K562 (cell line): Measurements from ENCODE around the gene CHST12. TPM values are rescaled to one million over a fixed set of nuclear protein-coding genes. Genes with fewer than 3 reads are reported as not detected.
A peak's percentile ranks its signal among the peaks of the same experiment; 100 is the strongest.

Source experiments
- ATAC-seq: fragments of 200-7000 bp; cut with Tn5 transposase; 3 replicates; pipeline ENCODE4 v1.9.1; 2020; ENCODE audit warnings: moderate library complexity
- BruUV-seq: library from RNA; stranded (reverse); fragments of 400-500 nt; replicated peaks from 2 replicates; lab custom pipeline; 2021; lab: Mats Ljungman, UMichigan
- CTCF ChIA-PET: fragments of 300-600 bp; formaldehyde crosslinking; extraction: SDS; loops from one replicate; lab custom pipeline; 2021; ENCODE audit warnings: low intra/inter-chr PET ratio; lab: Yijun Ruan, JAX
- POLR2A ChIA-PET: fragments of 300-600, 350-650 bp; sonication (Branson Sonifier 250); formaldehyde crosslinking; extraction: SDS; loops from one replicate; lab custom pipeline; 2021; ENCODE audit warnings: antibody characterized with exemption, inconsistent platforms; lab: Yijun Ruan, JAX
- DNase-seq, 4 experiments: peaks; one replicate each; pipeline versions ENCODE4 v3.0.0 to v3.0.0-alpha.2; 2011 to 2018; ENCODE audit warnings: low spot score in 3 of 4, mixed read lengths in 3 of 4; ENCODE audit errors: extremely low read depth in 1 of 4
- FAIRE-seq: peaks from 2 replicates; lab custom pipeline; 2011; peaks lifted over from hg19 to GRCh38; lab: Jason Lieb, UNC
- H2AFZ ChIP-seq: 2 replicates; pipeline ENCODE4 v1.6.0; 2011; ENCODE audit warnings: low read depth, low read length, control low read depth, inconsistent platforms
- H3K27ac ChIP-seq: fragments of 200-600 bp; 3 replicates; pipeline ENCODE4 v1.8.0; 2011; ENCODE audit warnings: low read depth, mild to moderate bottlenecking, control low read depth, inconsistent platforms, low read length, moderate library complexity, mixed read lengths; ENCODE audit errors: extremely low read depth
- H3K27me3 ChIP-seq, 2 experiments: fragments of 300-600 bp in 1 of 2; 2 replicates in 1 of 2; 3 replicates in 1 of 2; pipeline versions ENCODE4 v1.6.0 to v1.8.0; 2011; ENCODE audit warnings: inconsistent platforms in 2 of 2, low read length in 2 of 2, mild to moderate bottlenecking in 1 of 2, mixed read lengths in 1 of 2, moderate library complexity in 1 of 2; ENCODE audit not compliant: control insufficient read depth in 2 of 2, insufficient read depth in 2 of 2
- H3K36me3 ChIP-seq: fragments of 300-600 bp; 3 replicates; pipeline ENCODE4 v1.8.0; 2011; ENCODE audit warnings: mild to moderate bottlenecking, low read length, inconsistent platforms; ENCODE audit not compliant: control insufficient read depth, insufficient read depth
- H3K4me1 ChIP-seq, 2 experiments: fragments of 200-600 bp in 1 of 2; replicated peaks in 1 of 2; 2 replicates in 1 of 2; 3 replicates in 1 of 2; pipeline versions ENCODE4 v1.5.1 to v1.8.0; 2011; ENCODE audit warnings: inconsistent platforms in 2 of 2, low read length in 2 of 2, mild to moderate bottlenecking in 1 of 2, mixed read lengths in 1 of 2, moderate library complexity in 1 of 2; ENCODE audit not compliant: control insufficient read depth in 2 of 2, insufficient read depth in 2 of 2
- H3K4me2 ChIP-seq: 2 replicates; pipeline ENCODE4 v1.6.1; 2011; ENCODE audit warnings: low read length, control low read depth, inconsistent platforms, mixed read lengths; ENCODE audit not compliant: insufficient read depth
- H3K4me3 ChIP-seq: fragments of 200-600 bp; sonication (generic), shearing (Covaris generic); 2 replicates; pipeline ENCODE4 v1.5.1; 2016; ENCODE audit warnings: control low read depth, inconsistent platforms
- H3K79me2 ChIP-seq: fragments of 200-600 bp; 3 replicates; pipeline ENCODE4 v1.8.0; 2011; ENCODE audit warnings: low read length, inconsistent platforms; ENCODE audit not compliant: control insufficient read depth, insufficient read depth
- H3K9ac ChIP-seq, 2 experiments: 2 replicates each; pipeline versions ENCODE4 v1.6.0 to v1.6.1; 2011; ENCODE audit warnings: low read depth in 2 of 2, low read length in 2 of 2, control low read depth in 1 of 2, inconsistent platforms in 1 of 2, mild to moderate bottlenecking in 1 of 2, mixed read lengths in 1 of 2; ENCODE audit not compliant: insufficient read depth in 1 of 2
- H3K9me1 ChIP-seq: one replicate; pipeline ENCODE4 v1.6.0; 2011; ENCODE audit warnings: inconsistent platforms, mild to moderate bottlenecking, low read length, moderate library complexity; ENCODE audit not compliant: control insufficient read depth, insufficient read depth
- H3K9me3 ChIP-seq: replicated peaks from 2 replicates; pipeline ENCODE4 v1.5.1; 2011; ENCODE audit warnings: low read depth, low read length, inconsistent platforms; ENCODE audit not compliant: control insufficient read depth, insufficient read depth
- H4K20me1 ChIP-seq: replicated peaks from 2 replicates; pipeline ENCODE4 v1.6.1; 2011; ENCODE audit warnings: low read length, inconsistent platforms, mixed read lengths; ENCODE audit not compliant: control insufficient read depth, insufficient read depth
- CREB1 ChIP-seq, 2 experiments: sonication (generic) in 1 of 2; formaldehyde crosslinking in 1 of 2; IDR thresholded peaks; 2 replicates each; pipeline versions ENCODE4 v1.6.1 to v1.8.0; 2012 to 2022; ENCODE audit warnings: inconsistent platforms in 1 of 2, mild to moderate bottlenecking in 1 of 2, missing genetic modification reagents in 1 of 2, moderate library complexity in 1 of 2
- DNMT1 ChIP-seq: fragments of 450-650 bp; IDR thresholded peaks from 2 replicates; pipeline ENCODE4 v1.6.1; 2016; ENCODE audit warnings: antibody characterized with exemption, mild to moderate bottlenecking
- HNRNPUL1 ChIP-seq: fragments of 200-400 bp; formaldehyde crosslinking; IDR thresholded peaks from 2 replicates; pipeline ENCODE4 v1.6.1; 2017; ENCODE audit warnings: low read length
- MECOM ChIP-seq: fragments of 250-450 bp; sonication (Bioruptor Pico); IDR thresholded peaks from 2 replicates; pipeline ENCODE4 v1.8.0; 2022; ENCODE audit warnings: inconsistent platforms
- POLR2G ChIP-seq: fragments of 200-400 bp; formaldehyde crosslinking; IDR thresholded peaks from 2 replicates; pipeline ENCODE4 v1.6.1; 2017; ENCODE audit warnings: low read depth, mild to moderate bottlenecking, antibody characterized with exemption, low read length, moderate library complexity
- SMARCC2 ChIP-seq: fragments of 450-650 bp; IDR thresholded peaks from 2 replicates; pipeline ENCODE4 v1.6.1; 2017; ENCODE audit warnings: antibody characterized with exemption, moderate library complexity, mild to moderate bottlenecking, low read depth
- U2AF1 ChIP-seq: fragments of 200-400 bp; formaldehyde crosslinking; optimal IDR thresholded peaks from 2 replicates; pipeline ENCODE3; 2017; ENCODE audit warnings: mild to moderate bottlenecking, low read depth, low read length, moderate library complexity
- ZC3H4 ChIP-seq: sonication (generic); formaldehyde crosslinking; IDR thresholded peaks from 2 replicates; pipeline ENCODE4 v1.9.0; 2021; ENCODE audit warnings: missing genetic modification reagents, borderline replicate concordance
- ZFX ChIP-seq: sonication (generic); formaldehyde crosslinking; IDR thresholded peaks from 2 replicates; pipeline ENCODE4 v1.8.0; 2022; ENCODE audit warnings: mild to moderate bottlenecking, missing genetic modification reagents, moderate library complexity
- ZNF780A ChIP-seq: fragments of 250-450 bp; sonication (Bioruptor Pico); IDR thresholded peaks from 2 replicates; pipeline ENCODE4 v1.5.0; 2021; ENCODE audit warnings: mild to moderate bottlenecking
- WGBS: fragments of 100-300 bp; shearing (Covaris generic); methylation state at CpG from one replicate; pipeline ENCODE4 v1.1.6; 2016; ENCODE audit warnings: low coverage, mixed read lengths; ENCODE audit not compliant: insufficient coverage; ENCODE audit errors: missing lambda C conversion rate; 5-methylcytosine and 5-hydroxymethylcytosine counted together
- in situ Hi-C: fragments of 300-500 bp; cut with MboI; formaldehyde crosslinking; loops from 4 replicates; pipeline ENCODE4 v1.15.0; 2018; ENCODE audit warnings: inconsistent platforms, mixed read lengths
- intact Hi-C: fragments of 100-400 bp; cut with micrococcal nuclease; formaldehyde crosslinking; loops from 2 replicates; pipeline ENCODE4 v1.14.2; 2022
- polyA plus RNA-seq, 8 experiments: library from polyadenylated mRNA; depleted of rRNA in 4 of 8; stranded (reverse) in 5 of 8; unstranded in 3 of 8; fragments of >200 nt; fragmentation: Nextera tagmentation in 2 of 8; fragmentation: Illumina TruSeq in 1 of 8; extraction: Ambion mirVana in 2 of 8; extraction: Trizol in 1 of 8; gene quantifications; 2 replicates each; pipeline versions ENCODE4 v1.2.1 to v1.2.3, GENCODE V29; 2011 to 2014; ENCODE audit warnings: inconsistent platforms in 1 of 8, missing spikeins in 1 of 8
- total RNA-seq, 7 experiments: library from RNA; depleted of rRNA in 6 of 7; stranded (reverse); fragments of >200 nt in 6 of 7; fragmentation: Illumina TruSeq in 2 of 7; extraction: Trizol in 2 of 7; gene quantifications; 2 replicates each; pipeline versions ENCODE4 v1.2.1 to v1.2.3, GENCODE V29; 2011 to 2021; ENCODE audit warnings: low replicate concordance in 1 of 7
- TF ChIP-seq, protein P1 (sequence below): fragments of 450-650 bp; conservative IDR thresholded peaks from 2 replicates; pipeline ENCODE4 v1.6.1; 2016; ENCODE audit warnings: missing genetic modification characterization, low read depth, mild to moderate bottlenecking, control low read depth, missing compliant biosample characterization
- TF ChIP-seq, protein P2 (sequence below), 2 experiments: fragments of 200-800 bp in 1 of 2; sonication (Bioruptor generic) in 1 of 2; sonication (generic) in 1 of 2; formaldehyde crosslinking in 1 of 2; IDR thresholded peaks in 1 of 2; conservative IDR thresholded peaks in 1 of 2; 2 replicates each; pipeline versions ENCODE4 v1.5.0 to v1.6.1; 2016 to 2020; ENCODE audit warnings: missing compliant biosample characterization in 1 of 2, missing genetic modification characterization in 1 of 2, missing genetic modification reagents in 1 of 2
- TF ChIP-seq, protein P3 (sequence below), 2 experiments: fragments of 450-650 bp; IDR thresholded peaks; 2 replicates each; pipeline ENCODE4 v1.6.1; 2018; ENCODE audit warnings: mild to moderate bottlenecking in 2 of 2, low read depth in 1 of 2; ENCODE audit not compliant: partially characterized antibody in 2 of 2
- TF ChIP-seq, protein P4 (sequence below): IDR thresholded peaks from 2 replicates; pipeline ENCODE4 v1.6.1; 2011; ENCODE audit not compliant: insufficient read length; ENCODE audit errors: extremely low read depth

Gene CHST12
- total and polyA plus RNA-seq, 9 of the 15 experiments (the other 6 are each of a cell fraction or from before 2014, with no cell fraction given) = 0.18 to 19.8 (median 3.6) TPM

DNA sequence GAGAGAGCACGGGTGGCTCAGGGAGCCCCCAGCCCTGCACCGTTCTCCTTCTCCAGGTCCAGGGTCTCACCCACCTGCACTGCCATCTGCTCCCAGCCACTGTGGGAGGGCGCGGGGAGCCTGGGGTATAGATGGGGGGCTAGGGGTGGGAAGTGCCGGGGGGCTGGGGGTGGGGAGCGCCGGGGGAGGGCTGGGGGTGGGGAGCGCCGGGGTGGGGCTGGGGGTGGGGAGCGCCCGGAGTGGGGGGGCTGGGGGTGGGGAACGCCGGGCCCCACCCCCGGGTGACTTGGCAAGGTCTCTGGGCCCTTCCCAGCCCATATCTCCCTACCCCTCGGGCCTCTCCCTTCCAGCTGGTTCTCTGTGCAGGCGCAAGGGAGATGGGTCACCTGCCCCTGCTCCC, 72.9 kb downstream of the CHST12 start, which contains the start of gene GRIFIN:
TSS of gene GRIFIN (minus strand) at position 101 of the 400 bp plus-strand sequence. CDS start at position 86, 15 bp downstream.
- H3K4me2 ChIP-seq = no peak within 1 kb of the TSS
- H3K4me1 ChIP-seq = peaks cover 0 to 57% of the 10 kb centered on the region in 2 experiments; a peak in 3 of 5 replicates
- peaks cover 23% of the 10 kb centered on the region for H4K20me1 ChIP-seq
- no TSS peak for BruUV-seq
- no peaks in the 10 kb centered on the region for H3K79me2 ChIP-seq
- in situ Hi-C loops (no loop called here), intact Hi-C loops (loop anchor here (5.0 to 10.0 kb wide), 2 partner anchors 91 to 189 kb away; no protein-coding TSS in a partner anchor)
- ATAC-seq (no peak), FAIRE-seq (no peak), DNase-seq (no peak)
- ChIA-PET CTCF (no interaction called here), POLR2A (no interaction called here)
- no peaks in the 10 kb centered on the region for H3K9me3 ChIP-seq
- H3K4me3 ChIP-seq = no peak within 1 kb of the TSS
- whole genome bisulfite sequencing = 62% methylated on average over 3 of the region's 16 CpGs
- no peaks in the 10 kb centered on the region for H3K36me3 ChIP-seq
- H3K27me3 ChIP-seq = peaks cover 15 to 34% of the 10 kb centered on the region in 2 experiments; a peak in 4 of 5 replicates
- no peak within 1 kb of the TSS for H2AFZ ChIP-seq
- peak within 1 kb of the TSS in 1 of 2 experiments; percentile 58; a peak in 2 of 4 replicates for H3K9ac ChIP-seq
- no peaks in the 10 kb centered on the region for H3K9me1 ChIP-seq
- H3K27ac ChIP-seq = no peak within 1 kb of the TSS
- TF ChIP-seq DNMT1 (no peak), MECOM (CRISPR knock-in tag) (no peak), ZNF780A (CRISPR knock-in tag) (no peak), HNRNPUL1 (no peak), ZC3H4 (no peak), POLR2G (no peak), ZFX (CRISPR knock-in tag) (no peak), SMARCC2 (no peak), CREB1 (IDR thresholded peaks at IDR 0.05) (no peak), CREB1 (CRISPR knock-in tag; IDR thresholded peaks at IDR 0.05) (no peak), U2AF1 (no peak)
- TF ChIP-seq, protein P1, sequence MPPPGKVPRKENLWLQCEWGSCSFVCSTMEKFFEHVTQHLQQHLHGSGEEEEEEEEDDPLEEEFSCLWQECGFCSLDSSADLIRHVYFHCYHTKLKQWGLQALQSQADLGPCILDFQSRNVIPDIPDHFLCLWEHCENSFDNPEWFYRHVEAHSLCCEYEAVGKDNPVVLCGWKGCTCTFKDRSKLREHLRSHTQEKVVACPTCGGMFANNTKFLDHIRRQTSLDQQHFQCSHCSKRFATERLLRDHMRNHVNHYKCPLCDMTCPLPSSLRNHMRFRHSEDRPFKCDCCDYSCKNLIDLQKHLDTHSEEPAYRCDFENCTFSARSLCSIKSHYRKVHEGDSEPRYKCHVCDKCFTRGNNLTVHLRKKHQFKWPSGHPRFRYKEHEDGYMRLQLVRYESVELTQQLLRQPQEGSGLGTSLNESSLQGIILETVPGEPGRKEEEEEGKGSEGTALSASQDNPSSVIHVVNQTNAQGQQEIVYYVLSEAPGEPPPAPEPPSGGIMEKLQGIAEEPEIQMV = no peak
- TF ChIP-seq, protein P2, sequence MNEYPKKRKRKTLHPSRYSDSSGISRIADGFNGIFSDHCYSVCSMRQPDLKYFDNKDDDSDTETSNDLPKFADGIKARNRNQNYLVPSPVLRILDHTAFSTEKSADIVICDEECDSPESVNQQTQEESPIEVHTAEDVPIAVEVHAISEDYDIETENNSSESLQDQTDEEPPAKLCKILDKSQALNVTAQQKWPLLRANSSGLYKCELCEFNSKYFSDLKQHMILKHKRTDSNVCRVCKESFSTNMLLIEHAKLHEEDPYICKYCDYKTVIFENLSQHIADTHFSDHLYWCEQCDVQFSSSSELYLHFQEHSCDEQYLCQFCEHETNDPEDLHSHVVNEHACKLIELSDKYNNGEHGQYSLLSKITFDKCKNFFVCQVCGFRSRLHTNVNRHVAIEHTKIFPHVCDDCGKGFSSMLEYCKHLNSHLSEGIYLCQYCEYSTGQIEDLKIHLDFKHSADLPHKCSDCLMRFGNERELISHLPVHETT (CRISPR knock-in tag; conservative IDR thresholded peaks at IDR 0.05 in 1 of 2, IDR thresholded peaks at IDR 0.05 in 1 of 2) = no peak
- TF ChIP-seq, protein P3, sequence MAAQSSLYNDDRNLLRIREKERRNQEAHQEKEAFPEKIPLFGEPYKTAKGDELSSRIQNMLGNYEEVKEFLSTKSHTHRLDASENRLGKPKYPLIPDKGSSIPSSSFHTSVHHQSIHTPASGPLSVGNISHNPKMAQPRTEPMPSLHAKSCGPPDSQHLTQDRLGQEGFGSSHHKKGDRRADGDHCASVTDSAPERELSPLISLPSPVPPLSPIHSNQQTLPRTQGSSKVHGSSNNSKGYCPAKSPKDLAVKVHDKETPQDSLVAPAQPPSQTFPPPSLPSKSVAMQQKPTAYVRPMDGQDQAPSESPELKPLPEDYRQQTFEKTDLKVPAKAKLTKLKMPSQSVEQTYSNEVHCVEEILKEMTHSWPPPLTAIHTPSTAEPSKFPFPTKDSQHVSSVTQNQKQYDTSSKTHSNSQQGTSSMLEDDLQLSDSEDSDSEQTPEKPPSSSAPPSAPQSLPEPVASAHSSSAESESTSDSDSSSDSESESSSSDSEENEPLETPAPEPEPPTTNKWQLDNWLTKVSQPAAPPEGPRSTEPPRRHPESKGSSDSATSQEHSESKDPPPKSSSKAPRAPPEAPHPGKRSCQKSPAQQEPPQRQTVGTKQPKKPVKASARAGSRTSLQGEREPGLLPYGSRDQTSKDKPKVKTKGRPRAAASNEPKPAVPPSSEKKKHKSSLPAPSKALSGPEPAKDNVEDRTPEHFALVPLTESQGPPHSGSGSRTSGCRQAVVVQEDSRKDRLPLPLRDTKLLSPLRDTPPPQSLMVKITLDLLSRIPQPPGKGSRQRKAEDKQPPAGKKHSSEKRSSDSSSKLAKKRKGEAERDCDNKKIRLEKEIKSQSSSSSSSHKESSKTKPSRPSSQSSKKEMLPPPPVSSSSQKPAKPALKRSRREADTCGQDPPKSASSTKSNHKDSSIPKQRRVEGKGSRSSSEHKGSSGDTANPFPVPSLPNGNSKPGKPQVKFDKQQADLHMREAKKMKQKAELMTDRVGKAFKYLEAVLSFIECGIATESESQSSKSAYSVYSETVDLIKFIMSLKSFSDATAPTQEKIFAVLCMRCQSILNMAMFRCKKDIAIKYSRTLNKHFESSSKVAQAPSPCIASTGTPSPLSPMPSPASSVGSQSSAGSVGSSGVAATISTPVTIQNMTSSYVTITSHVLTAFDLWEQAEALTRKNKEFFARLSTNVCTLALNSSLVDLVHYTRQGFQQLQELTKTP (IDR thresholded peaks at IDR 0.05; ENCODE audit: low read depth in 1 of 2, partially characterized antibody in 2 of 2) = no peak
- TF ChIP-seq, protein P4, sequence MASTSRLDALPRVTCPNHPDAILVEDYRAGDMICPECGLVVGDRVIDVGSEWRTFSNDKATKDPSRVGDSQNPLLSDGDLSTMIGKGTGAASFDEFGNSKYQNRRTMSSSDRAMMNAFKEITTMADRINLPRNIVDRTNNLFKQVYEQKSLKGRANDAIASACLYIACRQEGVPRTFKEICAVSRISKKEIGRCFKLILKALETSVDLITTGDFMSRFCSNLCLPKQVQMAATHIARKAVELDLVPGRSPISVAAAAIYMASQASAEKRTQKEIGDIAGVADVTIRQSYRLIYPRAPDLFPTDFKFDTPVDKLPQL = no peak
